SK-N-MC (cell line): ENCODE data around the gene UCP3.

Experiments
- DNase-seq: peaks from one replicate; pipeline ENCODE4 v3.0.0-alpha.2; 2011; ENCODE audit warnings: low read depth, low spot score
- H3K27ac ChIP-seq: fragments of 200-600 bp; sonication (generic); 2 replicates; pipeline ENCODE4 v1.5.1; 2016; ENCODE audit warnings: mixed run types
- H3K36me3 ChIP-seq: fragments of 200-600 bp; sonication (generic); 2 replicates; pipeline ENCODE4 v1.6.1; 2017; ENCODE audit warnings: antibody characterized with exemption, low read length, mixed read lengths; ENCODE audit not compliant: insufficient read depth
- H3K4me3 ChIP-seq: fragments of 200-600 bp; sonication (generic); 2 replicates; pipeline ENCODE4 v1.5.1; 2016
- H3K9ac ChIP-seq: fragments of 200-600 bp; sonication (generic); 2 replicates; pipeline ENCODE4 v1.8.0; 2017; ENCODE audit warnings: mixed run types, mixed read lengths; ENCODE audit not compliant: insufficient read length
- H3K9me3 ChIP-seq: fragments of 200-600 bp; sonication (generic); 2 replicates; pipeline ENCODE4 v1.6.1; 2017; ENCODE audit warnings: low read depth, mild to moderate bottlenecking, antibody characterized with exemption, low read length, moderate library complexity, mixed read lengths
- EZH2 ChIP-seq: fragments of 200-600 bp; sonication (generic); IDR thresholded peaks from one replicate; pipeline ENCODE4 v1.6.1; 2017; ENCODE audit warnings: antibody characterized with exemption
- FOXP2 ChIP-seq: optimal IDR thresholded peaks from 2 replicates; pipeline ENCODE3; 2011; ENCODE audit warnings: mild to moderate bottlenecking, moderate library complexity; ENCODE audit not compliant: insufficient read depth; ENCODE audit errors: extremely low read length, control extremely low read depth
- POLR2AphosphoS5 ChIP-seq: IDR thresholded peaks from 2 replicates; pipeline ENCODE4 v1.6.1; 2012; ENCODE audit warnings: mild to moderate bottlenecking, low read depth, low read length, borderline replicate concordance

Gene UCP3

DNA sequence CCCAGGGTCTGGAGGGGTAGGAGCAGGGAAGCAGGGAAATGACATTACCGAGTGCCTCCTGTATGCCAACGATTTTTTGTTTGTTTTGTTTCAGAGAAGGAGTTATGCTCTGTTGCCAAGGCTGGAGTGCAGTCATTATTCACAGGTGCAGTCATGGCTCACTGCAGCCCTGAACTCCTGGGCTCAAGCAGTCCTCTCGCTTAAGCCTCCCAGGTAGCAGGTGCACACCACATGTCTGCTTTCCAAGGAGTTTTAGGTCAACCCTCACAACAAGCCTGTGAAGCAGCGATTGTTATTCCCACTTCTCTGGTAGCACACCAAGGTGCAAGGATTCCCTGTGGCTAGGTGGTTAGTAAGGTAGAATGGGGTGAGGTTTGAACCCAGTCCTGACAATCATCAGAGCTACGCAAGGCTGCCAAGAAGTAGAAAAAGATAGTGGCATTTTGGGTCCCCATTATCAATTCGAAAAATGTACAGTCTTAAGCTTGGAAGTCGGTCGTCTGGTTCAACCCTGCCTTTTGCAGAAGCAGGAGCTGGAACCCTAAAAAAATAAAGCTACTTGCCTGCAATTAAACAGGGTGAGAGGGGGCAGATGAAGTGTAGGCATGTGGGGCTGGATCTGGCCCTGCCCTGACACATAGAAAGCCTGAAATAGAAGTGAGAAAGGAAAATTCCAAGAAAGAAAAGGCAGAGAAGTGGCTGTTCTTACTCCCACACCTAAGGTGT is 9.1 kb downstream of the UCP3 start:
- Histone ChIP-seq H3K27ac (no peak overlapping the region), H3K4me3 (no peak overlapping the region), H3K9me3 (no peaks in the 10 kb centered on the region), H3K36me3 (peaks cover 4% of the 10 kb centered on the region; the same call in 1 of the 2 replicates), H3K9ac (no peak overlapping the region)
- TF ChIP-seq EZH2 = no peak
- TF ChIP-seq POLR2AphosphoS5 = no peak
- no peak for TF ChIP-seq FOXP2
- no peak for DNase-seq

DNA sequence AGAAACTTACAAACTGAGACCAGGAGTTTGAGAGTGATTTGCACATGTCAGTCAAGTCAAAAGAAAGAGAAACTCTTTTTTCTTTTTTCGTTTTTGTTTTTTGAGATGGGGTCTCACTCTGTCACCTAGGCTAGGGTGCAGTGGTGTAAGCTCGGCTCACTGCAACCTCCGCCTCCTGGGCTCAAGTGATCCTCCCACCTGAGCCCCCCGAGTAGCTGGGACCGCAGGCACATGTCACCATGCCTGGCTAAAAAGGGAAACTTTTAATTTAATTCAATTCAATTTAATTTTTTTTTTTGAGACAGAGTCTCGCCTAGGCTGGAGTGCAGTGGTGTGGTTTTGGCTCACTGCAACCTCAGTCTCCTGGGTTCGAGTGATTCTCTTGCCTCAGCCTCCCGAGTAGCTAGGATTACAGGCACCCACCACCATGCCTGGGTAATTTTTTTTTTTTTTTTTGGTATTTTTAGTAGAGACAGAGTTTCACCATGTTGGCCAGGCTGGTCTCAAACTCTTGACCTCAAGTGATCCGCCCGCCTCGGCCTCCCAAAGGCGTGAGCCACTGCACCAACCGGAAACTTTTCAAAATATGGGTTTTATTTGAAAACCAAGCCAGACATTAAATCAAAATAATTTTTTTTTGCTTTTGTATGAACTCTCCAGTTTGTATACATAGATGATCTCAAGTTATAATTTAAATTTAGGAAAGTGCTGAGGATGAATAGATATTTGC is 9.9 kb downstream of the UCP3 start:
- TF ChIP-seq FOXP2 (no peak), EZH2 (no peak), POLR2AphosphoS5 (no peak)
- no peak overlapping the region for H3K27ac ChIP-seq
- no peaks in the 10 kb centered on the region for H3K9me3 ChIP-seq
- no peak for DNase-seq
- H3K9ac ChIP-seq = no peak overlapping the region
- peaks cover 4% of the 10 kb centered on the region; the same call in 1 of the 2 replicates for H3K36me3 ChIP-seq
- no peak overlapping the region for H3K4me3 ChIP-seq

DNA sequence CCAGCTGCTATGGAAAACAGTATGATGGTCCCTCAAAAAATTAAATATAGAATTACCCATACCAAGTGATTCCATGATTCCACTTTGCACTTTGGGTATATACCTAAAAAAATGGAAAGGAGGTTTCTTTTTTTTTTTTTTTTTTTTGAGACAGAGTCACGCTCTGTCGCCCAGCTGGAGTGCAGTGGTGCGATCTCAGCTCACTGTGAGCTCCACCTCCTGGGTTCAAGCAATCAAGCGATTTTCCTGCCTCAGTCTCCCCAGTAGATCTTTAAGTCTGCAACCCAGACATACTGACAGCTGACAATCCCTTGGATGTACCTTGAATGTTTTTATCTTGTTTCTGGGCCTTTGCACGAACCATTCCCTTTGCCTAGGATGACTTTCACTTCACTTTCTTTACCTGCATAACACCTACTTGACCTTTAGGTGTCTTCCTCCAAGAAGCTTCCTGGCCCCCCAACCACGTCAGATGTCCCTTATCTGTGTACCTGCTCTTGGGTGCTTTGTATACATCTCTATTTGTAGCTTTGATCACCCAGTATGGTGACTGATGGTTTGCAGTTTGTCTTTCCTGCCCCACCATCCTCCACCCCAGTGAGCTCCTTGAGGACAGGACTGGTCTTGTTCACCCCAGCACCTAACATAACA is 11.6 kb downstream of the UCP3 start:
- DNase-seq = no peak
- Histone ChIP-seq H3K9ac (no peak overlapping the region), H3K36me3 (no peaks in the 10 kb centered on the region), H3K4me3 (no peak overlapping the region), H3K27ac (no peak overlapping the region), H3K9me3 (no peaks in the 10 kb centered on the region)
- no peak for TF ChIP-seq FOXP2
- TF ChIP-seq POLR2AphosphoS5 = no peak
- TF ChIP-seq EZH2 = no peak

DNA sequence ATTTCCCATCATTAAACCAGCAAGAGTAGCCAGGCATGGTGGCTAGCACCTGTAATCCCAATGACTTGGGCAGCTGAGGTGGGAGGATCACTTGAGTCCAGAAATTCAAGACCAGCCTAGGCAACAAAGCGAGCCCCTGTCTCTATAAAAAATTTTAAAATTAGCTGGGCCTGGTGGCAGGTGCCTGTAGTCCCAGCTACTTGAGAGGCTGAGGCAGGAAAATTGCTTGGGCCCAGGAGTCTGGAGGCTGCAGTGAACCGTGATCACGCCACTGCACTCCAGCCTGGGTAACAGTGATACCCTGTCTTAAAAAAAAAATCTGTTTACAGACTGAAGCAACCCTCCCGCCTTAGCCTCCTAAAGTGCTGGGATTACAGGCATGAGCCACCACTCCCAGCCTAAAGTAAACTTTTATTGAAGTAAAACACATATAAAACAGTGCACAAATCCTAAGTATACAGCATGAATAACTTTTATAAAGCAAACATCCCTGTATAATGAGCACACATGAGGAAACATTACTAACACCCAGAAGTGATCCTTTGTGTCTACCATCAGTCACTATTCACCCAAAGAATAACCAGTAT is 12.6 kb downstream of the UCP3 start:
- Histone ChIP-seq H3K36me3 (no peaks in the 10 kb centered on the region), H3K9me3 (no peaks in the 10 kb centered on the region), H3K9ac (no peak overlapping the region), H3K4me3 (no peak overlapping the region), H3K27ac (no peak overlapping the region)
- DNase-seq = no peak
- TF ChIP-seq EZH2 = no peak
- TF ChIP-seq POLR2AphosphoS5 = no peak
- TF ChIP-seq FOXP2 = no peak

DNA sequence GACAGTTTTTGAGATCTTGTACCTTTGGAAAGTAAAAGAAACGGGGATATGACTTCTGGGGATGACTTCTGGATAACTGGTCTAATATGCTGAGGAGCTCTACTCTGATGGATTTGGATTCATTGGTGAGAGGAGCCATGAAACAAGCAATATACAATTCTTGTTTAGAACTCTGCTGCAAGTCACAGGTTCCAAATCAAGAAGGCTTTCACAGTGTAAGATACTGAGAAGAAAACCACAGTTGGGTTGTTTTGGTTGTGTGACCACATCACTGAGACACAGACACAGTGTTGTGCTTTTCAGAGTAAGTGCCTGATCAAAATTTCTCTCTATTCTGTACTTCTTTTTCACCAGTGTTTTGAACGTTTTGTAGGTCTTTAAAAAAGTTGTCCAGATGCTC is 13.2 kb downstream of the UCP3 start:
- Histone ChIP-seq H3K27ac (no peak overlapping the region), H3K36me3 (no peaks in the 10 kb centered on the region), H3K9ac (no peak overlapping the region), H3K9me3 (no peaks in the 10 kb centered on the region), H3K4me3 (no peak overlapping the region)
- no peak for DNase-seq
- no peak for TF ChIP-seq FOXP2
- TF ChIP-seq POLR2AphosphoS5 = no peak
- no peak for TF ChIP-seq EZH2

DNA sequence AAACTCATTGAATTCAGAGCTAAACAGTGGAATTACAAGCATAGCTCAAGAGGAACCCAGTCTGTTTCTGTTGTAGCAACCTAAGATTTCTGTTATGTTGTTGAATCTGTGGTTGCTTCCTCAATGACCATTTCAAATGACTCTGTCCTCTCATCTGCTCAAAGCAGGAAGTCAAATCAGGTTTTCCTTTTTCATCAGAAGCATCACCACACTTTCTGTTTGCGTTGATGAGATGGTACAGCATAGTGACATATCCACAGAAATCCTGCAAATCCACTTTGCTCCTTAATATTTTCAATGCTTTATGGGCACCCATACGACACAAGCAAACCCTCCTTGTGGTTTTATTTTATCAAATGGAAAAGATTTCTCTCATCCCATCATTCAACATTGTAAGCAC is 13.6 kb downstream of the UCP3 start:
- H3K4me3 ChIP-seq = no peak overlapping the region
- H3K36me3 ChIP-seq = no peaks in the 10 kb centered on the region
- H3K27ac ChIP-seq = no peak overlapping the region
- no peak overlapping the region for H3K9ac ChIP-seq
- no peaks in the 10 kb centered on the region for H3K9me3 ChIP-seq
- DNase-seq = no peak
- TF ChIP-seq POLR2AphosphoS5 (no peak), FOXP2 (no peak), EZH2 (no peak)

DNA sequence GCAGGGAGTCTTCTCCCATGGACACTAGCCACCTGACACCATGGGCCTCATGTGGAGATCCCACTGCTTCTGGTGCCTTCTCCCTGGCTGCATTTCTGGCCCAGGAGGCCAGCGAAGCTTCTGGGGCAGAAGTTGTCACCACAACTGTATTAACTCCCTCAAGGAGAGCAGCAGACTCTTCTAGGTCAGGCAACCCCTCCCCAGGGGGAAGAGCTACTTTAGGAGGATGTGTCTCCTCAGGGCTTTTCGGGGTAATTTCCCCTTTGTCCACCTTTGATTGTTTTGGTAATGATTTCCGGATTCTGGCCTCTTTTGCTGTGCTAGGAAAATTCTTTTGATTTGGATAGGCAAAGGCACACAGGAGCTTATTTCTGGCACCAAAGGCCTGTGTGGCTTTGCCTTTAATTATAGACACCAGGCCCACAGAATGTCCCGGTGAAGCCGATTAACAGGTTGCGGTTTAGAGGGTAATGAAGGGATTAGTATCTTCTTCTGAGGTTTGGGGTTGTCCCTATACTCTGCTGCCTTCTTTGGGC is 17.3 kb downstream of the UCP3 start:
- TF ChIP-seq POLR2AphosphoS5 (no peak), FOXP2 (no peak), EZH2 (no peak)
- DNase-seq = no peak
- H3K27ac ChIP-seq = no peak overlapping the region
- no peak overlapping the region for H3K9ac ChIP-seq
- H3K9me3 ChIP-seq = no peaks in the 10 kb centered on the region
- no peaks in the 10 kb centered on the region for H3K36me3 ChIP-seq
- no peak overlapping the region for H3K4me3 ChIP-seq

DNA sequence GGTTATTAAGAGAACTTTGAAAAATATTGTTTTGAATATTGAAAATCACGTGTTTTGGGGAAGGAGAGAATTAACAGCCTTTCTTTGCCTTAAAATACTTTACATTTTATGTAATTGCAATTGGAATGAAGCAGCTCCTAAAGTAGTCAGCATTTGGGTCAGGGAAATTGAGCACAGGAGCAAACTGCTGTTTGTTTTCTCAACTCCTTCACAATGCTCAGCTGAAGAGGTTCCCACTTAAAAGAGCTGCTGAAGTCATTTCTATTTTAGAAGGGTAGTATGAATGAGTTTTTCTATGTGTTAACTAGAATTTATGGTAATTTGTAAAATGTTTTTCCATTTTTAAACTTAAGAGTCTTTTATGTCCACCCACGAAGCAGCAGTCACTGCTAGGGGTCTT is 18.2 kb downstream of the UCP3 start:
- Histone ChIP-seq H3K27ac (no peak overlapping the region), H3K36me3 (no peaks in the 10 kb centered on the region), H3K4me3 (no peak overlapping the region), H3K9ac (no peak overlapping the region), H3K9me3 (no peaks in the 10 kb centered on the region)
- no peak for DNase-seq
- TF ChIP-seq EZH2 (no peak), POLR2AphosphoS5 (no peak), FOXP2 (no peak)
